Hypothalamus (tissue), 51 donors: ENCODE results near the gene SPRED3.
"Not testable (repeated sequence)": the region's sequence is repeated elsewhere in the genome, so short reads cannot be mapped to it uniquely, and the experiment has no call there.

Experiments
- DNase-seq, 51 donors: peaks; one replicate each; lab custom pipeline; 2025; lab: John Stamatoyannopoulos, UW

SPRED3 gene

DNA sequence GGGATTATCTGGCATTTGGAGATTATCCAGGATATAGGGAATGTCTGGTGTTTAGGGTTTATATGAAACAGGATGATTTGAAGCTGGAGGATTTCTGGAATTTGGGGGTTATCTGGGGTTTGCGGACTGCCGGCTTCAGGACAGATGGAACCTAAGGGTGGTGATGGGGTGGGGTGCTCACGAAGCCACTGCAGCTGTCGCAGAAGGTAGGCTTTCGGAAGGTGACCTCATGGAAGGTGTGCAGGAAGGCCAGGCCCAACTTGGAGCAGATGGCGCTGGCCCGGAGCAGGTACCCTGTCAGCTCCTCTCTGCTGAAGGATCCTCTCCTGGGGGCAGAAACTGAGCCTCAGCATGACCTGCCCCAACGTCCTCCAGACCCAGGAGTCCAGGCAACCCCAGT, 24.0 kb downstream of the SPRED3 start:
- no peak for DNase-seq

DNA sequence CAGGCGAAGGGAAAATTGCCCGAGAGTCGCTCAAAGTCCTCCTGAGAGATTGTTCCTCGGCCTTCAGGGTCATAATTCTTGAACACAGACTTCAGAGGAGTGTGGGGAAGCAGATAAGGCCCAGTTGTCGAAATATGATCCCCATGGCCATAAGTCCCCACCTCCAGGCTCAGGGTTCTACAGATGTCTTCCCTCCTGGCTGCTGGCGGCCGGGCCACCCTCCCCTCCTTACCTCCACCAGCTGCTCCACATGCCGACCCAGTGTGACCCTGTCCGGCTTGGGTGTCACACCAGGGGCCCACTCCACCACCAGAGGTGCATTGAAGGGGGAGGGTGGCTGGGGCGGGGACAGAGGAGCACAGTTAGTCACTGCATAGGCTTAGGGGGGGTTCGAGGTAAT, 24.5 kb downstream of the SPRED3 start:
- no peak for DNase-seq

DNA sequence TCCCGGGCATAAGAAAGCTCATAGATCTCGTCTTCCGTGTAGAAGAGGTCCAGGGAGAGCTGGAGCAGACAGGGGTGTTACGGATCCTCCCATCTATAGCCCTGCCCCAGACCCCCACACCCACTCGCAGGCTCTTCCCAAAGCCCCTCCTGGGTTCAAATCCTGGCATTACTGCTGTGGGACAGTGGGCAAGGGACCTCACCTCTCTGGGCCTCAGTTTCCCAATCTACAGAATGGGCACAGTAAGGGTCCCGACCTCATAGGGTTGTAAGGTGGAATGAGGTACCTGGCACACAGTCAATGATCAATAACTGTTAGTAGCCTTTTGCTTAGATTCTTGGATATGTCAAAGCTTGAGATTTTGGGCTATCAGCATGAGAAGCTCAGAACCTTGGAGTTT, 24.9 kb downstream of the SPRED3 start:
- DNase-seq: no peak

DNA sequence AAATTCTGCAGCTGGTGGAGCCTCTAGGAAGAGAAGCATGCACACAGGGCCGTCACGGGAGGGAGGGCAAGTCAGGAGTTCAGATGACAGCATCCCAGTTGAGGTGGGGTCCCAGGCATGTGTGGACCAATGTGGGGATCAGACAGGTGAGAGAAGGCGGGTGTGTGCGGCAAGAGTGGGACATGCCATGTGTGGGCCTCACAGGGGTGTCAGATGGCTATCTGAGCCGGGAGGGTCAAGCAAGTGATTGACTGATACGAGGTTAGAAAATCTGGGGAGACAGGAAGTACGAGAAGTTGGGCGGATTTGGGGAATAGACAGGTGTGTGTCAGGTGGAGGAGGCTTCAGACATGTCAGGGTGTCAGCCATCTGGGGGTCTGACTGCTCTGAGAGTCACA, 28.6 kb downstream of the SPRED3 start:
- DNase-seq: no peak

DNA sequence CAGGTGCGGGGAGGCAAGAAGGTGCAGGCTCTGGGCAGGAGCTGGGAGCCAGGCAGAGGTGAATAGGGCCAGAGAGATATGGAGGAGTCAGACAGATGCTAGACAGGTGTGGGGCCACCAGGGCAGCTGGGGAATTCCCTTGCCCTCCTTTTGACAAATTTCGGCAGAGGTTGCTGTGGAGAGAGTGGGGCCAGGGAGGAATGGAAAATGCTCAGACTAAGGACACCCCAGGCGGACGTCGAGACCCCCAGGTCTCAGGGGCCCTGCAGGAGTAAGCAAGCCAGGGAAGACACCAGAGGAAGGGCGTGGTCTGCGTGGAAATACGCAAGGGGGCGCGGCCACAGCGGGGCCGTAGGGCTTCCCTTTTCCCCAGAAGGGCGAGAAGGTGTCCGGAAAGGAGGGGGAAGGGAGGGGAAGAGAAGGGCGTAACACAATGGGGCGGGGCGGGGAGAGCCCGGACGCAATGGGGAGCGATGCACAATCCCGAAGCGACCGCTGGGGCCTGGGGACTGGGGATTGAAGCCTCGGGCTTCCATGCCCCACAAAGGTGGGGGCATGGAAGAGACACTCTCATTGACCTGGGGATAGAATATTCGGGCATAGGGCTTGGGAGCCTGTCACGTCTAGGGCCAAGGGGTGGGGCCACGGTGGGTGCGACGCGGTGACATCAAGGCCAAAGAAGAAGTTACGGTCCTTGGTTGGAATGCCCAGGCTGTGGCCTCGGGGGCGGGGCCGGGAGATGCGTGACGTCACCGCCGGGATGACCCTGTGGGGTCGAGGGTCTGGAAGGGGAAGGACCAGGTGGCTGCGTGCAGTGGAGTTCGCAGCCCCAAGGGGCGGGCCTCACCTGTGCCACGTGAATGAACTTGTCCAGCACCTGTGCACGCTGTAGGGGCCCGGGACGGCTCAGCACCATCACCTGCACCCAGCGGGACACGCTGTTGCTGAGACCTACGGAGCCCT, 29.3 kb downstream of the SPRED3 start:
- peak in 6 of 51 donors; percentile 6 to 18 (median 12) for DNase-seq

DNA sequence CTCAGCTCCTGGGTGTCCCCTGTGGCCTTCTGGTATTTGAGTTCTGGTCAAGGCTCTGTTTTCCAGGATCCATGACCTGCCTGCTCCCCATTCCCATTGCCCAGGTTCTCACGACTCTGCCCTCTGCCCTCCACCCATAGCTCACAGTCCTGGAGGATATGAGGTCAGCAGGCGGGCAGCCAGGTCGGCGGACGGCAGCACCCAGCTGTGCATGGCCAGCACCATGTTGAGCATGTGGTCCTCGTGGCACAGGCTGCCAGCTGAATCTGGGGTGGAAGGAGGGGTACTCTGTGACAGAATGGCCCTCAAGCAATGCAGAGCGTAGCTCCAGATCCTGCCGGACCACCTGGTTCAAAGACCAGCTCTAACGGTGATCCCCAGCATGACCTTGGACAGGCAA, 32.4 kb downstream of the SPRED3 start:
- no peak for DNase-seq

DNA sequence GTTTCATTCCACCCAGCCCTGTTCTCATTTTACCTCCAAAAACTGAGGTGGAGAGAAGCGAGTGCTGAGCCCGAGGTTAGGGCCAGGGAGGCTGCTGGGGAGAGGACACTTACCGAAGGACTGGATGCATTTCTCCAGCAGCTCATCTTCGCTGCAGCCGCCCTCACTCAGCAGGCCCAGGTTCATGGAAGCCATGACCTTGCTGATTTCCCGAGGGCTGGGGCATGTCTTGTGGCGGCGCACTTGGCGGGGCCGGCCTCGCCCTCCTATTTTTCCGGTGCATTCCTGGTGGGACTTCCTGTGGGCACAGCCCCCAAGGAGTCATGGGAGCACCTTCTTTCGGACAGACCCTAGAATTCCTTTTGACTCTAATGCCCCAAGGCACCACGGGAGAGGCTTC, 33.4 kb downstream of the SPRED3 start:
- DNase-seq: no peak

DNA sequence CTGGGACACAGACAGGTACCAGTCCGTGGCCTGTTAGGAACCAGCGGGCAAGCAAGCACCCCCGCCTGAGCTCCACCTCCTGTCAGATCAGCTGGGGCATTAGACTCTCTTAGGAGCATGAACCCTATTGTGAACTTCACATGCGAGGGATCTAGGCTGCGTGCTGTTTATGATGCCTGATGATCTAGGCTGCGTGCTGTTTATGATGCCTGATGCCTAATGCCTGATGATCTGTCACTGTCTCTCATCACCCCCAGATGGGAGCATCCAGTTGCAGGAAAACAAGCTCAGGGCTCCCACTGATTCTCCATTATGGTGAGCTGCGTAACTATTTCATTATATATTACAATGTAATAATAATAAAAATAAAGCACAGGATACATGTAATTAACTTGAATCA, 33.9 kb downstream of the SPRED3 start:
- DNase-seq: no peak

DNA sequence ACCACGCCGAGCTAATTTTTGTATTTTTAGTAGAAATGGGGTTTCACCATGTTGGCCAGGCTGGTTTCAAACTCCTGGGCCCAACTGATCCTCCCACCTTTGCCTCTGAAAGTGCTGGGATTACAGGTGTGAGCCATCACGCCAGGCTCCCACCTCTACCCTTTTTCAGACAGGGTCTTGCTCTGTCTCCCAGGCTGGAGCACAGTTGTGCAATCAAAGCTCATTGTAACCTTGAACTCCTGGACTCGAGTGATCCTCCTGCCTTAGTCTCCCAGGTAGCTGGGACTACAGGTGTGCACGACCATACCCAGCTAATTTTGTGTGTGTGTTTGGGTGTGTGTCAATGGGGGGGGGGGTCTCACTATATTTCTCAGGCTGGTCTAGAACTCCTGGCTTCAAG, 35.8 kb downstream of the SPRED3 start:
- DNase-seq: no peak

DNA sequence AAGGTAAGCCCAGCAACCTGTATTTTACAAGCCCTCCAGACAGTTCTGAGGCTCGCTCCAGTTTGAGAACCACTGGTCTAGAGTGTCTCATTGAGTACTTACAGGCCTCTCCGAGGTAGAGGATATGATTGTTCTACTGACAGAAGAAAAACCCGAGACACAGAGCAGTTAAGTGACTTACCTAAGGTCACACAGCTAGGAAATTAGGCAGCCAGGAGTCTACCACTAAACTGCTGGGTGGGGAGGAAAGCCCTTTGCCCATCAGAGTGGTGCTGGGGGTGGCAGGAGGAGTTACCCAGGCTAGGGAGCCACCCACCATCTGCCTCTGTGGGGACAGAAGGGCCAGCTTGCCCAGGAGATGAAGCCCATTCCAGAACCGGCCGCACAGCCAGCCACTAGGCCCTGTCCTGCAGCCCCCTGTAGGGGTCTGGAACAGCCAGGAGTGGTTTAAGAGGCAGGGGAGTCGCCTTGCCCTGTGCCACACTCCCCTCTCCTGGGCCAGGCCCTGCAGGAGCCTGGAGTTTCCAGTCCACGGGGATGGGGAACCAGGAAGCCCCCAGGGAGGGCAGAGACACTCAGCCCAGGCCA, 36.8 kb downstream of the SPRED3 start:
- DNase-seq: no peak

DNA sequence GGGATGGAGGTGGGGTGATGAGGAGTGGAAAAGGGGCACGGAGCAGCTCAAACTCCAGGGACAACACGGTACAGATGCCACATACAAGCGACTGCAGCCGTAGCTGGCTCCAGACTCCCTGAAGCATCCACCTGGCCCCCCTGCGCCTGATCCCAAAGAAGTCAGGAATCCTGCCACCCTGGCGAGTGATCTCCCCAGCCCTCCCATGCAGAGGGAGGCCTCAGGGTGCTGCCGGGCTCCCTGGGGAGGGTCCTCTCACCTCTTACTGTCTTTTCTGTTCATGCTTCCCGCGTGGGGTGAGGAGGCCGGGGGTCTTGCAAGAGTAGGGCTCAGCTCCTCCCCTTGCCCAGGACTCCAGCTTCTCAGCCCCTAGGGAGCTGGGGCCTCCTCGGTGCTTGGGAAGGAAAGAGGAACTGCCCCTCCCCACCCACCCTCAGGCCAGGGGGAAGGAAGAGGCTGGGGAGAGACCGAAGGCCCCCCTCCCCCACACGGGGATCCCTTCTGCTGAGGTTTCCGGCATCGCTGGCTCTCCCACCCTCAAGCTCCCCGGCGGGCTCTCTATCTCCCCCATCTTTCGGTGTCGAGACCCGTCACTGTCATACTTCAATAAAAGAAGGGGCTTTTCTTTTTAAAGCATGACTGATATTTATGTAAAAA, 37.4 kb downstream of the SPRED3 start, which contains the start of gene RASGRP4:
TSS of gene RASGRP4 (minus strand) at position 410 of the 657 bp plus-strand sequence. CDS start at position 282, 128 bp downstream.
- peak in 13 of 51 donors; percentile 1 to 34 (median 7) for DNase-seq

DNA sequence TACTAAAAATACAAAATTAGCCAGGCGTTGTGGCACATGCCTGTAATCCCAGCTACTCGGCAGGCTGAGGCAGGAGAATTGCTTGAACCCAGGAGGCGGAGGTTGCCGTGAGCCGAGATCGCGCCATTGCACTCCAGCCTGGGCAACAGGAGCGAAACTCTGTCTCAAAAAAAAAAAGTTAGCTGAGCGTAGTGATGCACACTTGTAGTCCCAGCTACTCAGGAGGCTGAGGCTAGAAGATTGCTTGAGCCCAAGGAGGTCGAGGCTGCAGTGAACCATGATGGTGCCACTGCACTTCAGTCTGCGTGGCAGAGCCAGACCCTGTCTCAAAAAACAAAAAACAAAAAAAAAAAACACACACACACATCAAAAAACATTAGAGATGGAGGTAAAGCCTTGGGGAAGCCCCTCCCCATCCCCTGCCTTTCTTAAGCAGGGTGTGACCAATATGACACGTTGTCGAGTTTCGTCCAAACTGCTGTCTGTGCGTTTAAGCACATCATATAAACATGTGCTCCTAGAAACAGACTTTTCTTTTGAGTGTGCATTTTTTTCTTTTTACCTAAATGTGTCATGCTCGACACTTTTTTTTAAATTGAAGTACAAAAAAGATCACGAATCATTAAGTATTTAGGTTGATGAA, 38.7 kb downstream of the SPRED3 start:
- not testable (repeated sequence) for DNase-seq

DNA sequence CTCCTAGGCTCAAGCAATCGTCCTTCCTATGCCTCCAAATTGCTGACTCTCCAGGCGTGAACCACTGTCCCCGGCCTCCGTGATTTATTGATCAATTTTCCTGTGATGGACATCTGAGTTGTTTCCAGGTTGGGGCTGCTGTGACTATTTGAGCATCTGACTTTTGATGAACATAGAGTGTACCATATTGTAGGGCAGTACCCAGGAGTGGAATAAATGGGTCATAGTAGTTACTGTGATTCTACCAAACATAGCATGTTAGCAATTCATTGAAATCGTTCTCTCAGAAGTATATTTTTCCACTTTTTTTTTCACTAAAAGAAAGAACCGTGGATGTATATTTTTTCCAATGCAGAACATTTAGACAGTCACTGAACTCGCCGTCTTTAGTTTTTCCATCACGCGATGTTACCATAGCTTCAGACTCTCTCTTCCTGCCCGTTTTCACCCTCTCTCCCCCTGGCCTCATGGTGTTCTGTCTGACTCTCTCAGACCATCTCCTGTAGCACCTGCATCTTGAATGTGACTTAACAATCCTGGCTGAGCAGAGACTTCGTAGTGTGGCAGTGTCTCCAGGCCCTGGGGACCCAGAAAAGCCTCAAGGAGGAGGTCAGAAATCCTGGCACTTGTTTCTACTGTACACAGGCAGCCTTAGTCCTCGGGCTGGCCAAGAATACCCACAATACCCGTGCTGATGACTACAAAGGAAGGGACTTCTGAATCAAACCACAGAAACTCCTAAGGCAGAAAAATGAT, 40.7 kb downstream of the SPRED3 start:
- DNase-seq: no peak

DNA sequence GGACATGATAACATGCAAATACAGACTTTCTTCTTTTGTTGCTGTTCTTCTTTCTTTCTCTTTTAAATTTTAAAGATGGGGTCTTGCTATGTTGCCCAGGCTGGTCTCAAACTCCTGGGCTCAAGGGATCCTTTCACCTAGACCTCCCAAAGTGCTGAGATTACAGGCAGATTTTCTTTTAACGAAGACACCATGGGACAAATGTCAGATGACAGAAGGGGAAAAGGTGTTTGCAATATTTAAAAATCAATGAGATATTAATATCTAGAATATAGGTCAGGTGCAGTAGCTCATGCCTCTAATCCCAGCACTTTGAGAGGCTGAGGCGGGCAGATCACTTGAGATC, 41.3 kb downstream of the SPRED3 start:
- no peak for DNase-seq

DNA sequence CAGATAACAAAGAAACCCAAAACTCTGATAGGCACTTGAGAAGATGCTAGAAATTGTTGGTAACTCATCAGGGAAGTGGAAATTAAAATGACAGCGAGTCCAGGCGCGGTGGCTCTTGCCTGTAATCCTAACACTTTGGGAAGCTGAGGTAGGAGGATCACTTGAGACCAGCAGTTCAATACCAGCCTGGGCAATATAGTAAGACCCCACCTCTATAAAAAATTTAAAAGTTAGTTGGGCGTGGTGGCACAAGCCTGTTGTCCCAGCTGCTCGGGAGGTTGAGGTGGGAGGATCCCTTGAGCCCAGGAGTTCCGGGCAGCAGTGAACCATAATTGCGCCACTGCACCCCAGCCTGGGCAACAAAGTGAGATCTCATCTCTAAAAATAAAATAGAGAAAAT, 42.4 kb downstream of the SPRED3 start:
- DNase-seq: no peak

DNA sequence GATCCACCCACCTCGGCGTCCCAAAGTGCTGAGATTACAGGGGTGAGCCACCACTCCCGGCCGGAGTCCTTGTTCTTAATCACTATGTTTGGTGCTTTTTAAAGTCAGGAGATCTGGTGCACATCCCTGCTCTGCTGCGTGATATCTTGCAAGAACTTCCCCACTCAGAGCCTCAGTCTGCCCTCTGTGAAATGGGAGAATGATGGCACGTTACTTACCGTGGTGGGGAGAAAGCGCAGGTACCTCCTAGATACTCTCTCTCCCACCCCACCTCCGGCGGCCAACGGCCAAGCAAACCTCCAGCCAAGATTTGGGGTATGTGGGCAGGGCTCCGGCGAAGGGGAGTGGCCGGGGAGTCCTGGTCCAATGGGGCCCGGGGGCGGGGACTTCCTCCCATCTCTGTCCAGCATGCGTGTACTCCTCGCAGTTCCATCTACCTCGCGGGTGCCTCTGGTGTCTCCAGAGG, 44.8 kb downstream of the SPRED3 start, which contains the start of gene RYR1:
TSS of gene RYR1 (plus strand) at position 424 of the 466 bp plus-strand sequence. CDS start 139 bp downstream, outside the sequence.
- DNase-seq: peak in 39 of 51 donors; percentile 4 to 73 (median 58)

DNA sequence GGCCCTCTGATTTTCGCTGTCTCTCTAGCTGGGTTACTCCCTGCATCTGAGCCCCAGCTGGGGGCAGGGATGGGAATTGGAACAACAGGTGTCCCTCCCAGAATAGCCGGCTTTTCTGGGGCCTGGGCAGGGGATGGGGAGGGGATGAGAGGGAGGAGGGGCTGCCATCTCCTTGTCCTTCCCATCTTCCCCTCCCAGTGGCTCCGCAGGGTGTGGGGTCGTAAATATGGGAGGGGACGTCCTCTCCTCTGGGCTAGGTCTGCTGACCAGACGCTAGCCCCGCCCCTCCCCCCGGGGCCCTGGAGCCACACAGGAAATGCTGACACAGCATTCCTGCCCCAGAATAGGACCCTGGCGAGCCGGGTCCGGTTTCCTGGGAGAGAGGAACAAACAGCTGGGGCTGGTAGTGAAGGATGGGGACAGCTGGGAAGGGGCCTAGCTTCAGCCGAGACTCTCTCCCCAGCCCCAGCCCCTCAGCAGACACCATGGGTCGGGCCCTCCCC, 46.1 kb downstream of the SPRED3 start:
- DNase-seq: peak in 29 of 51 donors; percentile 1 to 46 (median 20)

DNA sequence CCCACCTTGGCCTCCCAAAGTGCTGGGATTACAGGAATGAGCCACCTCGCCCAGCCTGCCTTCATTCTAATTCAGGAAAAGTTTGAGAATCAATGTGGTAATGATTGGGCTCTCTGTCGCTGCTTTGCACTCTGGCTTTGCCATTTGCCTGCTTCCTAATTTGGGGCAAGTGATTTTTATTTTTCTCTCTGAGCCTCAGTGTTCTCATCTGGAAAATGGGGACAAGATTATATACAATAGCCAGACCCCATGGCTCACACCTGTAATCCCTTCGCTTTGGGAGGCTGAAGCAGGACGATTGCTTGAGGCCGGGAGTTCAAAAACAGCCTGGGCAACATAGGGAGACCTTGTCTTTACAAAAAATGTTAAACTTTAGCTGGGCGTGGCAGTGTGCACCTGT, 48.8 kb downstream of the SPRED3 start:
- no peak for DNase-seq

DNA sequence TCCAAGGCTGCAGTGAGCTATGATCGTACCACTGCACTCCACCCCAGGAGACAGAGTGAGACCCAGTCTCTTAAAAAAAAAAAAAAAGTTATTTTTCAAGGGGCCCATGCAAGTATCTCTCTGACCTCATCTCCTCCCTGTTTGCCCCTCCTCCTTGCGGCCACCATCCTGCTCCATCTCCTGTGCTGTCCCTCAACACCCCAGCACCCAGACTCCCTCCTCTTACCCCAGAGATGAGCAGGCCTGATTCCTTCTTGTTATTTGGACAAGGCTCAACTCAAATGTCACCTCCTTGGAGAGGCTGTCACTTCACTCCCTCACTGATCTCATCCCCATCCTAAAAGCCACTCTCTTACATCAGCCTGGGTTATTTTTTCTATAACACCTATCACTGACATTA, 49.4 kb downstream of the SPRED3 start:
- DNase-seq: no peak

DNA sequence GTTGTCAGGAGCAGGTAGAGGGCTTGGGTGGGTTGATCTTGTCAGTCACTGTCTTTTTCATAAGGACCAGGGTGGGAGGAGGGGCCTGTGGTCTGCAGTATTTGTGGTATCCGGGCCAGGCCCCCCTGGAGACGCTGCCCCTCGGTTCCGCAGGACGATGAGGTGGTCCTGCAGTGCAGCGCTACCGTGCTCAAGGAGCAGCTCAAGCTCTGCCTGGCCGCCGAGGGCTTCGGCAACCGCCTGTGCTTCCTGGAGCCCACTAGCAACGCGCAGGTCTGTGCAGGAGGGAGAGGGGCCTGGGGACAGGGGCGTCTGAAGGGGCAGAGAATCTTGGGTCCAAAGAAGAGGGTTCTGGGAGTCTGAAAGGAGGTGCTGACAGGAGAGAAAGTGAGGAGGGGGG, 52.1 kb downstream of the SPRED3 start:
- DNase-seq: no peak
